GM21529 (cell line): ENCODE data around the gene DYNAP.

ENCODE experiments used
- ATAC-seq: cut with Tn5 transposase; IDR thresholded peaks from one replicate; pipeline ENCODE4 v1.9.1; 2021; ENCODE audit not compliant: unreplicated experiment

Gene DYNAP

GRCh38 chr18:54630963-54631362, 39.9 kb downstream of the DYNAP start:
- ATAC-seq = no peak

DNA sequence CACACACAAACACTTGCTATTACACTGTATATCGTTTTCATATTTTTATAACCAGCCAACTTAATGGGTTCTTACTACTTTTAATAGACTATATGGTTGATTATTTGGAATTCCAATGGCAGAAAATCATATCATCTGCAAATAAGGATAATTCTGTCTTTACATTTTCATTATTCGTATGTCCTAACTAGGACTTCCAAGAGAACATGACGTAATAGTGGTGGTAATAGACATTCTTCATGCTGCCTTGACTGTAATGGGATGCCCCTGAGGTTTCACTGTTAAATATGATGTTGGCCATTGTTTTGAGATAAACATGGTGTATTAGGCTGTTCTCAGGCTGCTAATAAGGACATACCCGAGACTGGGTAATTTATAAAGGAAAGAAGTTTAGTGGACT, 45.2 kb downstream of the DYNAP start:
- no peak for ATAC-seq

GRCh38 chr18:54641734-54642133, 50.7 kb downstream of the DYNAP start:
- ATAC-seq = no peak

DNA sequence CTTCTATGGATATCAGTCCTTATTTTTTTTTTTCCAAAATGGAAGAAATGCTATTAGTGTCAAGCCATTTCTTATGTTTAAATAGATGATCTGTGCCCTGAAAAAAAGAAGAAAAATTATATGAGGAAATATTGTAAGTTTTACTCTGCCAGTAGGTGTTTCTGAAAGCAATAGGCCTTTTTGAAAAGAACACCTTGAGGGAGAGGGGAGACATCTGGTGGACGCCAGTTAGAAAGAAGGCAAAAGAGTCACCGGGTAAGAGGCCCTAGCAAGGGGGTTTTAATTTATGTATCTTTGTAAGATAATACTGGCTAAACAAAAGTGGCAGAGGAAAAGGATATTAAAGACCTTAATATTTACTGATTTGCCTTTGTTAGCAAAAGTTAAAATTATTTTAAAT, 56.1 kb downstream of the DYNAP start:
- ATAC-seq = no peak
